Measurements from ENCODE around the gene USB1. TPM values are rescaled to one million over a fixed set of nuclear protein-coding genes. Genes with fewer than 3 reads are reported as not detected.

Gene USB1
- total RNA-seq, 1 donor from 2014 or later: 44.2 TPM

DNA sequence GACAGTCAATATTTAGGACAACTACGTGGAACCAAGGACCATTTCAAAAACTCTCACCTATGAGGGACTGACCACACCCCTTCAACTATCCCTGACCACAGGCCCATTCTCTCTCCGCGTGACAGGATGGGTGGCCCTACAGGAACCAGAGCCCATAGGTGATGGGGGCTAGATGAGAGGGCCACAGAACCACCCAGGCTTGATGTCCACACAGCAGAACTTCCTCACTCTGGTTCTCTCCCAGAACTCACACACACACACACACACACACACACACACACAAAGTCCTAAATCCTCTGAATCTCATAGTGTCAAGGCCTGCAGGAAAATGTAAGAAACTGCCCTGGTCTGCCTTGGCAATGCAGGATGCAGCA is 2.2 kb upstream of the USB1 start:
- intact Hi-C loops (cut with DNase I): loop anchor here (5.0 to 10.0 kb wide), 2 partner anchors 197 to 244 kb away; partner anchors contain the start of gene KIFC3
- Histone ChIP-seq H3K9me3 (no peaks in the 10 kb centered on the region), H3K36me3 (peaks cover 0 to 35% of the 10 kb centered on the region in 2 donors)

DNA sequence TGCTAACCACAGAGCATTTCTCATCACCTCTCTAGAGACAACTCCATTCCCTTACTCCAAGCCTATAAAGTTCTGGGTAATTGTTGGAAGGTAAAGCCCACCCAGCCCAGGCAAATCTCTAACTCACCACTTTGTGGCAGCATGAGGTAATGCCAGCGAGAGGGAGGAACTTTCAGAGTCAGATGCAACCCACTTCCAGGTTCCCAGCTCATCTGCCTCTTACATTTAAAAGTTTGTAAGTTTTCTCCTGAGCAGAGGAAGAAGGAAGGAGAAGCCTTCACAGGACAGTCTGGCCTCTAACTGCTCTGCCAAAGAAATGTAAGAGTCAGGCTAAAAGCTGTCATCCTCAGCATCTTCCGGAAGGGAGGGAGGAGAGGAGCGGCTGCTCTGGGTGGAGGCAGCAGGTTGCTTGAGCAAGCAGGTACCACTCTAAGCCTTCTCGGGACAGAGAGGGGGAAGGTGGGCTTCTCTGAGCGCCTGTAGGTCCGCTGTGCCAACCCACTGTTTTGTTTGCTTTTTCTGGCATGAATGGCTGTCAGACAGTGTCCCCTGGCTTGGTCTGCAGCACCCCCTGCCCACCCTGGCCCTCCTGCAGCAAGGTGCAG is 1.7 kb upstream of the USB1 start:
- intact Hi-C loops (cut with DNase I): loop anchor here (5.0 to 10.0 kb wide), 2 partner anchors 197 to 245 kb away; partner anchors contain the start of gene KIFC3
- Histone ChIP-seq H3K27me3 (no peaks in the 10 kb centered on the region), H3K27ac (peak overlapping the region; percentile 78), H3K9me3 (no peaks in the 10 kb centered on the region), H3K36me3 (peaks cover 0 to 35% of the 10 kb centered on the region in 2 donors), H3K4me3 (peak overlapping the region; percentile 75 to 88), H3K4me1 (peaks cover 44% of the 10 kb centered on the region)
- DNase-seq (ENCODE audit: extremely low spot score in 2 of 2): no peak
- no peak for TF ChIP-seq POLR2AphosphoS5 (IDR thresholded peaks at IDR 0.05; ENCODE audit: insufficient read depth in 1 of 2, low read depth in 1 of 2)
- TF ChIP-seq, protein P1, sequence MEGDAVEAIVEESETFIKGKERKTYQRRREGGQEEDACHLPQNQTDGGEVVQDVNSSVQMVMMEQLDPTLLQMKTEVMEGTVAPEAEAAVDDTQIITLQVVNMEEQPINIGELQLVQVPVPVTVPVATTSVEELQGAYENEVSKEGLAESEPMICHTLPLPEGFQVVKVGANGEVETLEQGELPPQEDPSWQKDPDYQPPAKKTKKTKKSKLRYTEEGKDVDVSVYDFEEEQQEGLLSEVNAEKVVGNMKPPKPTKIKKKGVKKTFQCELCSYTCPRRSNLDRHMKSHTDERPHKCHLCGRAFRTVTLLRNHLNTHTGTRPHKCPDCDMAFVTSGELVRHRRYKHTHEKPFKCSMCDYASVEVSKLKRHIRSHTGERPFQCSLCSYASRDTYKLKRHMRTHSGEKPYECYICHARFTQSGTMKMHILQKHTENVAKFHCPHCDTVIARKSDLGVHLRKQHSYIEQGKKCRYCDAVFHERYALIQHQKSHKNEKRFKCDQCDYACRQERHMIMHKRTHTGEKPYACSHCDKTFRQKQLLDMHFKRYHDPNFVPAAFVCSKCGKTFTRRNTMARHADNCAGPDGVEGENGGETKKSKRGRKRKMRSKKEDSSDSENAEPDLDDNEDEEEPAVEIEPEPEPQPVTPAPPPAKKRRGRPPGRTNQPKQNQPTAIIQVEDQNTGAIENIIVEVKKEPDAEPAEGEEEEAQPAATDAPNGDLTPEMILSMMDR (IDR thresholded peaks at IDR 0.05): no peak

More for the DNA sequence above, 2.2 kb upstream of the USB1 start:
- DNase-seq (ENCODE audit: extremely low spot score in 2 of 2): no peak
- Histone ChIP-seq H3K27me3 (no peaks in the 10 kb centered on the region), H3K4me1 (peaks cover 46% of the 10 kb centered on the region), H3K27ac (no peak overlapping the region), H3K4me3 (peak overlapping the region in 1 of 2 donors; percentile 88)
- TF ChIP-seq POLR2AphosphoS5 (IDR thresholded peaks at IDR 0.05; ENCODE audit: insufficient read depth in 1 of 2, low read depth in 1 of 2) (no peak), POLR2A (IDR thresholded peaks at IDR 0.05) (no peak)
- TF ChIP-seq, protein P1 (IDR thresholded peaks at IDR 0.05): no peak

DNA sequence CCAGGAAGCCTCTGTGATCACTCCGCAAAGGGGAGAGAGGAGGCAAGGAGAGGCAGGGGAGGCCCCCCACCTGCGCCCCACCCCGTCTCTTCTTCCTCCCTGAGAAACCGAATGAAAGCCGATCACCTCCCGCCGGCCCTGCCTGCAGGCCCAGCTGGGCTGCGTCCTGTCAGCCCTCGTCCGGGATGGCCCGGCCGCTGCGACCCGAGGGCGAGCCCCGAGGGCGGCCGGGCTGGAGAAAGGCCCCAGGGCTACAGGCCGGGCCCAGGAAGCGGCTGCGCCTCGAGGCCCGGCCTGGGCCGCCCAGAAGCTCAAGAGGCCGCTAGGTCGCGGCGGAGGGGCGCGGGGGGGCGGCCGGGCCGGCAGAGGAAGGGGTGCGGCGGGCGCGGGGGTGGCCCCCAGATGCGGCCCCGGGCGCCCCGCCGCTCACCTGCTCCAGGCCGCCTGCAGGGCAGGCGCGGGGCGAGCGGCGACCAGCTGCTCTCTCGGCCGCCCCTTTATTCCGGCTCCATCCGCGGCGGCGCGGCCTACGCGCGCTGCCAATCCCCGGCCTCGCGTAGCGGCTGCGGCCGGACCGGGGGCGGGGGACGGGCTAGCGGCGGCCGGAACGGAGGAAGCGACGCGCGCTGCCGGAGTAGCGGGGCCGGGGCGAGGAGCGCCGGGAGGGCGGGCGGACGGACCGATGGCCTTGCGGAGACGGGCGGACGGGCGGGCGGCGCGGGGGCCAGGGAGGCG is 1.1 kb upstream of the USB1 start, which contains the start of gene ZNF319:
TSS of gene ZNF319 (minus strand) at position 702 of the 735 bp plus-strand sequence. CDS start 2,407 bp downstream, outside the sequence.
- TF ChIP-seq POLR2AphosphoS5 (IDR thresholded peaks at IDR 0.05; ENCODE audit: insufficient read depth in 1 of 2, low read depth in 1 of 2) (no peak), POLR2A (IDR thresholded peaks at IDR 0.05) (no peak)
- intact Hi-C loops (cut with DNase I): loop anchor here (5.0 to 10.0 kb wide), 3 partner anchors 198 to 405 kb away; partner anchors contain the start of gene KIFC3
- H3K4me1 ChIP-seq: peaks cover 37% of the 10 kb centered on the region

DNA sequence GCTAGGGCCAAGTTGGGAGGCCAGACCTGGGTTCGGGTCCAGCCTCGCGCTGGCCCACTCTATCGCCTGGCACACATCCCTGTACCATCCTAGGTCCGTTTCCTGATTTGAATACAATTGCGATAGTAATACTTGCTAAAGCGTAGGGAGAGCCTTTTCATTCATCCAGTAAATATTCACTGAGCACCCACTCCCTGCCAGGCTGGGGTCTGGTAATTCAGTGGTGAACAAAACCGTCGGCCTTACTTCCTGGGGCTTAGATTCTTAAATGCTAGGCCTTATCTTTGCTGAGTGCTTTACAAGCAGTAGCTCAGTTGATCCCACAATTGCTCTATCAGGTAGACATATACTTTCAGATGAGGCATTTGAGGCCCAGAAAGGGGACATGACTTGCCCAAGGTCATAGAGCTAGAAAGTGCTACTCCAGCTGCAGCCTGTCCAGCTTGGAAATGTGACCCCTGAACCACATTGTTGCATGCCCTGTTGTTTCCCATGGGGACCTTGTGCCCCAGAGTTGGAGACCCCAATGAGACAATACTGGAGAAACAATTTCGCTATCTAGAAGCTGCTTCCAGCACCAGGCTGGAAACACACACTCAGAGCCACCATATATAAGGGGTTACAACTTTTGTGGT is 691 bp downstream of the USB1 start:
- Histone ChIP-seq H3K27me3 (no peaks in the 10 kb centered on the region), H3K4me3 (peak overlapping the region; percentile 75 to 88), H3K4me1 (peaks cover 34% of the 10 kb centered on the region), H3K9me3 (no peaks in the 10 kb centered on the region), H3K27ac (peak overlapping the region; percentile 78), H3K36me3 (peaks cover 0 to 13% of the 10 kb centered on the region in 2 donors)
- TF ChIP-seq, protein P1 (IDR thresholded peaks at IDR 0.05): no peak
- TF ChIP-seq POLR2A (IDR thresholded peaks at IDR 0.05) (no peak), POLR2AphosphoS5 (IDR thresholded peaks at IDR 0.05; ENCODE audit: insufficient read depth in 1 of 2, low read depth in 1 of 2) (no peak)
- no peak for DNase-seq (ENCODE audit: extremely low spot score in 2 of 2)
- intact Hi-C loops (cut with DNase I): loop anchor here (10.0 kb wide), 1 partner anchor 407 kb away; no protein-coding TSS in a partner anchor

More for the DNA sequence above, 1.1 kb upstream of the USB1 start, which contains the start of gene ZNF319:
- Histone ChIP-seq H3K9me3 (no peaks in the 10 kb centered on the region), H3K36me3 (peaks cover 0 to 31% of the 10 kb centered on the region in 2 donors), H3K4me3 (peak within 1 kb of the TSS; percentile 75 to 88), H3K27ac (peak within 1 kb of the TSS; percentile 78), H3K27me3 (no peaks in the 10 kb centered on the region)
- DNase-seq (ENCODE audit: extremely low spot score in 2 of 2): no peak

DNA sequence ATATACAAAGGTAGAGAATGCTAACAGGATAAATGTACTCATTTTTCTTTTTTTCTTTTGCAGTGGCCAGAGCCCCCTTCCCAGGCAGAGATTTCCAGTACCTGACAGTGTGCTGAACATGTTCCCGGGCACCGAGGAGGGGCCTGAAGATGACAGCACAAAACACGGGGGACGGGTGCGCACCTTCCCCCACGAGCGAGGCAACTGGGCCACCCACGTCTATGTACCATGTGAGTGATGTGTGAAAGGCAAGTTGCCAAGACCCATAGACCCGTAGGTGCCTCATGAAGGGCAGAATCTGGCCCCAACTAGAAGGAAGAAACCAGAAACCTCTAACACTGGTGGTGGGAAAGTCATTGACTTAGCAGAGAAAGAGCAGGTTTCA is 1.2 kb downstream of the USB1 start:
- intact Hi-C loops (cut with DNase I): loop anchor here (10.0 kb wide), 1 partner anchor 408 kb away; no protein-coding TSS in a partner anchor
- peaks cover 0 to 8% of the 10 kb centered on the region in 2 donors for H3K36me3 ChIP-seq
- no peak overlapping the region for H3K4me3 ChIP-seq
- peaks cover 34% of the 10 kb centered on the region for H3K4me1 ChIP-seq
- DNase-seq (ENCODE audit: extremely low spot score in 2 of 2): no peak
- H3K9me3 ChIP-seq: no peaks in the 10 kb centered on the region
- H3K27me3 ChIP-seq: no peaks in the 10 kb centered on the region
- no peak for TF ChIP-seq POLR2A (IDR thresholded peaks at IDR 0.05)
- TF ChIP-seq POLR2AphosphoS5 (IDR thresholded peaks at IDR 0.05; ENCODE audit: insufficient read depth in 1 of 2, low read depth in 1 of 2): no peak
- TF ChIP-seq, protein P1 (IDR thresholded peaks at IDR 0.05): no peak
- H3K27ac ChIP-seq: no peak overlapping the region

Data from vagina (tissue), 2 donors.